SH-SY5Y (cell line): ENCODE measurements around the gene SERPINB6.

Experiments used
- GATA2 ChIP-seq: IDR thresholded peaks from 2 replicates; pipeline ENCODE4 v1.6.1; 2011; ENCODE audit warnings: mild to moderate bottlenecking, low read depth, low read length
- GATA3 ChIP-seq: IDR thresholded peaks from 2 replicates; pipeline ENCODE4 v1.6.1; 2011; ENCODE audit warnings: low read depth, mild to moderate bottlenecking, low read length, moderate library complexity

GRCh38 chr6:2976060-2976459 is 4.7 kb upstream of the SERPINB6 start:
- no peak for TF ChIP-seq GATA2
- no peak for TF ChIP-seq GATA3
